GM19452 (cell line): ENCODE results near the gene SPATS2.
"Not testable (repeated sequence)": the region's sequence is repeated elsewhere in the genome, so short reads cannot be mapped to it uniquely, and the experiment has no call there.

Source experiments
- ATAC-seq: cut with Tn5 transposase; IDR thresholded peaks from one replicate; pipeline ENCODE4 v1.9.1; 2021; ENCODE audit not compliant: unreplicated experiment

The SPATS2 gene

DNA sequence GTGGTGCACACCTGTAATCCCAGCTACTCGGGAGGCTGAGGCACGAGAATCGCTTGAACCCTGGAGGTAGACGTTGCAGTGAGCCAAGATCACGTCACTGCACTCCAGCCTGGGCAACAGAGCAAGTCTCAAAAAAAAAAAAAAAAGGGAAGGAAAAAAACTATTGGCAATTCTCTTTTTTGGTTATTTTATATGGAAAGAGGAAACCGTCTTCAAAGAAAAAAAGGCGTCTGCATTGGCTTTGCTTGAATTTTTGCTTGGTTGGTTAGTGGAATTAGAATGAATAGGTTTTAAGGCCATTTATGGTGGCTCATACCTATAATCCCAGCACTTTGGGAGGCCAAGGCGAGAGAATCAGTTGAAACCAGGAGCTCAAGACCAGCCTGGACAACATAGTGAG lies 142.4 kb downstream of the SPATS2 start:
- not testable (repeated sequence) for ATAC-seq

DNA sequence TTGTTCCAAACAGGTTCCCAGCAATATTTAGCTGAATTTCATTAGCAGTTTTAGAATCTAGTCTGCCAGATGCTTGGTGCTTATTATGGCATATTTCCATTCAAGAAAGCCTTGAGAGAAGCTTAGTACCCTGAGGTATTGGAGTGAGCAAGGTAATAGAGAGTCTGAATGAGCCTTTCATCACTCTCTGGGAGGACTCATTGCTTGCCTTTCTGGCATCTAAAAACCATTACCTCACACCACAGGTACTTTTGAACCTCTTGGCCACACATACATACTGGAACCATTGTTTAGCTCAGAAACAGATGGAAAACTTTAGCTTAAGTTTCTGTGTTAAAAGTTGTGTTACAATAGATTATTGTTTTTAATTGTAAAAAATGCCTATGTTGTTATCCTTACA lies 144.1 kb downstream of the SPATS2 start:
- ATAC-seq: no peak

GRCh38 chr12:49512546-49512945 lies 145.3 kb downstream of the SPATS2 start:
- ATAC-seq: no peak

- no peak for ATAC-seq
Observed at GRCh38 chr12:49515266-49515665, 148.0 kb downstream of the SPATS2 start.

- no peak for ATAC-seq
Observed at GRCh38 chr12:49518914-49519573, 151.8 kb downstream of the SPATS2 start.

GRCh38 chr12:49519574-49519936 lies 152.3 kb downstream of the SPATS2 start:
- ATAC-seq: no peak

- ATAC-seq: no peak
Observed at GRCh38 chr12:49521389-49521788, 154.1 kb downstream of the SPATS2 start.

- no peak for ATAC-seq
Observed at GRCh38 chr12:49524660-49525324, 157.5 kb downstream of the SPATS2 start.

- no peak for ATAC-seq
Observed at GRCh38 chr12:49525942-49526341, 158.7 kb downstream of the SPATS2 start.

- ATAC-seq: no peak
Observed at GRCh38 chr12:49527361-49528130, 160.3 kb downstream of the SPATS2 start.

- ATAC-seq: no peak
Observed at GRCh38 chr12:49529414-49529813, 162.2 kb downstream of the SPATS2 start.

GRCh38 chr12:49531745-49532144 lies 164.5 kb downstream of the SPATS2 start:
- no peak for ATAC-seq

DNA sequence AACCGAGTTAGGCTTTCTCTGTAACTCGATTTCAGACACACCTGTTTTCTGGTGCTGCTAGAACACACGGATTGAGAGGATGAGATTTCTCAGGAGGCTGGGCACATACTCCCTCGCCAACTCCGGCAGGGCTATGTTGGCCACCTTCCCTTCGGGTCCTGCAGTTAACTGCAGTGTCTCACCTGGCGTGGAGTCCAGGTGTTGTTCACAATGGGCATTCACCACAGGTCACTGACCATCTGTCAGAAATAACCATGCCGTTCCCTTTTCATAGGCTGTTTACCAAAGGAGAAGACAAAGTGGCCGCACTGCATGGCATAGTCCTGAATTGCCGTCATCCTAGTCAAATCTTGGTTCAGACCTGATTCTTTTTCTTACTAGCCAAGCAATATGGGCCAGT lies 166.1 kb downstream of the SPATS2 start:
- no peak for ATAC-seq

- ATAC-seq: not testable (repeated sequence)
Observed at GRCh38 chr12:49534122-49534521, 166.9 kb downstream of the SPATS2 start.

- no peak for ATAC-seq
Observed at GRCh38 chr12:49534731-49535278, 167.5 kb downstream of the SPATS2 start.

DNA sequence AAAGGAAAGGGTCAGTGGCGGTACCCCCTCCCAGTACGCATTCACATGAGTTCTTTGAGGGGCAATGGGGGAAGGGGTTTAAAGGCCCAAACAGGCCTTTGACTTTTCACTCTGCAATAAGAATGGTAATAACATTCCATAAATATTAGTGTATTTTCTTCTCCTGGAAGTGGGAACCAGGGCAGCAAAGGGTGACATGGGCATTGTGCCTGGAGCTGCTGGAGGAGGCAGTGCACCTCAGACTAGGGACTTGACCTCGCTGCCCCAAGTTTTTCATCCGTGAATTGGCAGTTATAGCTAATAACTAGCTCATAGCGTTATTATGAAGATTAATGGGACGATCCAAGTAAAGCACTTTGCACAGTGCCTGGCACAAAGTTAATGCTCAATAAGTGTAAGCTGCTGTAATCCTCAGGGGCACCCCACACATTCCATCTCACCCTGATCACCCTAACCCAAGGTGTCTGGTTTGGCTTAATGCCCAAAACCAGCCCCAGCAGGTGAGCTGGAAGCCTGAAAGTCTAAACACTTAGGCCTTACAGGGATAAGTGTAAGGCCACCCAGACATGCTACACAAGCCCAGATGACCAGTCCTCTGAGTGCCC lies 168.8 kb downstream of the SPATS2 start:
- no peak for ATAC-seq

GRCh38 chr12:49536526-49537071 lies 169.3 kb downstream of the SPATS2 start:
- no peak for ATAC-seq

GRCh38 chr12:49537231-49537751 lies 170.0 kb downstream of the SPATS2 start:
- no peak for ATAC-seq

GRCh38 chr12:49537752-49538509 lies 170.7 kb downstream of the SPATS2 start:
- ATAC-seq: no peak
